GM23338 (cell line): ENCODE measurements around the gene SLC35B3. TPM values are rescaled to one million over a fixed set of nuclear protein-coding genes. Genes with fewer than 3 reads are reported as not detected.

ENCODE experiments used
- ATAC-seq: fragments of 200-7000 bp; cut with Tn5 transposase; 3 replicates; pipeline ENCODE4 v1.9.1; 2020
- DNase-seq: peaks from one replicate; pipeline ENCODE4 v3.0.0-alpha.2; 2015; ENCODE audit warnings: low spot score
- H2AFZ ChIP-seq: fragments of 200-600 bp; sonication (generic); 2 replicates; pipeline ENCODE4 v1.8.0; 2016; ENCODE audit warnings: antibody characterized with exemption, mild to moderate bottlenecking, moderate library complexity
- H3F3A ChIP-seq: fragments of 200-600 bp; sonication (generic); replicated peaks from 2 replicates; pipeline ENCODE4 v1.8.0; 2017; ENCODE audit warnings: antibody characterized with exemption, mixed run types, low read depth
- H3K27ac ChIP-seq: fragments of 200-600 bp; sonication (generic); 2 replicates; pipeline ENCODE4 v1.6.1; 2016; ENCODE audit warnings: low read depth
- H3K27me3 ChIP-seq: fragments of 200-600 bp; sonication (generic); 2 replicates; pipeline ENCODE4 v1.8.0; 2016; ENCODE audit warnings: mild to moderate bottlenecking, mixed run types, moderate library complexity; ENCODE audit not compliant: insufficient read depth
- H3K36me3 ChIP-seq: fragments of 200-600 bp; sonication (generic); 2 replicates; pipeline ENCODE4 v1.8.0; 2016; ENCODE audit warnings: mild to moderate bottlenecking; ENCODE audit not compliant: insufficient read depth
- H3K4me1 ChIP-seq: fragments of 200-600 bp; sonication (generic); 2 replicates; pipeline ENCODE4 v1.8.0; 2016; ENCODE audit warnings: mild to moderate bottlenecking, moderate library complexity; ENCODE audit not compliant: insufficient read depth
- H3K4me2 ChIP-seq: fragments of 200-600 bp; sonication (generic); 2 replicates; pipeline ENCODE4 v1.7.1; 2017; ENCODE audit warnings: mixed run types
- H3K4me3 ChIP-seq: fragments of 200-600 bp; sonication (generic); 2 replicates; pipeline ENCODE4 v1.6.1; 2016; ENCODE audit warnings: mixed run types
- H3K79me2 ChIP-seq: fragments of 200-600 bp; sonication (generic); replicated peaks from 2 replicates; pipeline ENCODE4 v1.8.0; 2017; ENCODE audit warnings: mild to moderate bottlenecking; ENCODE audit not compliant: insufficient read depth
- H3K9me2 ChIP-seq: fragments of 200-600 bp; sonication (generic); 2 replicates; pipeline ENCODE4 v1.8.0; 2017; ENCODE audit not compliant: insufficient read depth
- H4K20me1 ChIP-seq: fragments of 200-600 bp; sonication (generic); replicated peaks from 2 replicates; pipeline ENCODE4 v1.8.0; 2017; ENCODE audit warnings: mild to moderate bottlenecking; ENCODE audit not compliant: insufficient read depth
- H3K27ac Mint-ChIP-seq: 2 replicates; pipeline ENCODE4 v1.8.0; 2020; ENCODE audit warnings: inconsistent platforms, mild to moderate bottlenecking, moderate library complexity, mixed read lengths
- H3K27me3 Mint-ChIP-seq: 3 replicates; pipeline ENCODE4 v1.8.0; 2022; ENCODE audit warnings: low read depth, mild to moderate bottlenecking, moderate library complexity, mixed read lengths, inconsistent platforms; ENCODE audit not compliant: insufficient read depth, poor library complexity
- H3K36me3 Mint-ChIP-seq: 3 replicates; pipeline ENCODE4 v1.8.0; 2021; ENCODE audit warnings: low read depth, mild to moderate bottlenecking, inconsistent platforms, moderate library complexity, mixed read lengths
- H3K4me1 Mint-ChIP-seq: 3 replicates; pipeline ENCODE4 v1.8.0; 2020; ENCODE audit warnings: mild to moderate bottlenecking, inconsistent platforms, mixed read lengths
- H3K4me3 Mint-ChIP-seq: 3 replicates; pipeline ENCODE4 v1.8.0; 2021; ENCODE audit warnings: moderate library complexity, mild to moderate bottlenecking, inconsistent platforms, mixed read lengths
- H3K9me3 Mint-ChIP-seq: 3 replicates; pipeline ENCODE4 v1.8.0; 2020; ENCODE audit warnings: moderate library complexity, mild to moderate bottlenecking, inconsistent platforms, mixed read lengths
- CREB1 ChIP-seq: fragments of 250-450 bp; sonication (Bioruptor Pico); IDR thresholded peaks from 2 replicates; pipeline ENCODE4 v1.5.0; 2020; ENCODE audit warnings: low read depth, mild to moderate bottlenecking, moderate library complexity
- EZH2 ChIP-seq: fragments of 200-600 bp; sonication (generic); IDR thresholded peaks from one replicate; pipeline ENCODE4 v1.8.0; 2017; ENCODE audit warnings: antibody characterized with exemption, mild to moderate bottlenecking, low read depth; ENCODE audit not compliant: unreplicated experiment
- EZH2phosphoT487 ChIP-seq: fragments of 200-600 bp; sonication (generic); IDR thresholded peaks from one replicate; pipeline ENCODE4 v1.8.1; 2018; ENCODE audit warnings: antibody characterized with exemption; ENCODE audit not compliant: unreplicated experiment
- JUNB ChIP-seq: IDR thresholded peaks from one replicate; pipeline ENCODE4 v1.6.1; 2016; ENCODE audit warnings: antibody characterized with exemption; ENCODE audit not compliant: unreplicated experiment
- NANOG ChIP-seq: IDR thresholded peaks from 2 replicates; pipeline ENCODE4 v1.6.1; 2016; ENCODE audit warnings: antibody characterized with exemption, borderline replicate concordance
- POLR2AphosphoS5 ChIP-seq: IDR thresholded peaks from 2 replicates; pipeline ENCODE4 v1.6.1; 2016; ENCODE audit warnings: antibody characterized with exemption, low read depth
- STAT1 ChIP-seq: IDR thresholded peaks from one replicate; pipeline ENCODE4 v1.6.1; 2016; ENCODE audit warnings: antibody characterized with exemption; ENCODE audit not compliant: unreplicated experiment
- ZNF114 ChIP-seq: fragments of 250-450 bp; sonication (Bioruptor Pico); IDR thresholded peaks from 2 replicates; pipeline ENCODE4 v1.5.0; 2020; ENCODE audit warnings: mild to moderate bottlenecking, moderate library complexity
- ZNF331 ChIP-seq: fragments of 250-450 bp; sonication (Bioruptor Pico); IDR thresholded peaks from 2 replicates; pipeline ENCODE4 v1.5.0; 2020; ENCODE audit warnings: low read depth, mild to moderate bottlenecking, moderate library complexity
- polyA plus RNA-seq: library from polyadenylated mRNA; unstranded; fragments of >200 nt; fragmentation: Nextera tagmentation; extraction: Ambion mirVana; gene quantifications from 2 replicates; pipeline ENCODE4 v1.2.1, GENCODE V29; 2016
- total RNA-seq: library from RNA; depleted of rRNA; stranded (reverse); fragments of >200 nt; shearing (Covaris generic); gene quantifications from 2 replicates; pipeline ENCODE4 v1.2.3, GENCODE V29; 2014
- TF ChIP-seq, protein P1 (sequence below), 2 experiments: fragments of 200-600 bp in 1 of 2; sonication (generic) in 1 of 2; conservative IDR thresholded peaks; 2 replicates each; pipeline versions ENCODE4 v1.5.1 to v1.6.1; 2016 to 2017; ENCODE audit warnings: antibody characterized with exemption in 2 of 2, low read depth in 2 of 2, mild to moderate bottlenecking in 2 of 2, moderate library complexity in 1 of 2
- TF ChIP-seq, protein P2 (sequence below): IDR thresholded peaks from one replicate; pipeline ENCODE4 v1.6.1; 2018; ENCODE audit warnings: antibody characterized with exemption; ENCODE audit not compliant: unreplicated experiment

SLC35B3 gene
- total and polyA plus RNA-seq, 2 experiments from 2014 or later: 7.5 to 9.0 TPM

DNA sequence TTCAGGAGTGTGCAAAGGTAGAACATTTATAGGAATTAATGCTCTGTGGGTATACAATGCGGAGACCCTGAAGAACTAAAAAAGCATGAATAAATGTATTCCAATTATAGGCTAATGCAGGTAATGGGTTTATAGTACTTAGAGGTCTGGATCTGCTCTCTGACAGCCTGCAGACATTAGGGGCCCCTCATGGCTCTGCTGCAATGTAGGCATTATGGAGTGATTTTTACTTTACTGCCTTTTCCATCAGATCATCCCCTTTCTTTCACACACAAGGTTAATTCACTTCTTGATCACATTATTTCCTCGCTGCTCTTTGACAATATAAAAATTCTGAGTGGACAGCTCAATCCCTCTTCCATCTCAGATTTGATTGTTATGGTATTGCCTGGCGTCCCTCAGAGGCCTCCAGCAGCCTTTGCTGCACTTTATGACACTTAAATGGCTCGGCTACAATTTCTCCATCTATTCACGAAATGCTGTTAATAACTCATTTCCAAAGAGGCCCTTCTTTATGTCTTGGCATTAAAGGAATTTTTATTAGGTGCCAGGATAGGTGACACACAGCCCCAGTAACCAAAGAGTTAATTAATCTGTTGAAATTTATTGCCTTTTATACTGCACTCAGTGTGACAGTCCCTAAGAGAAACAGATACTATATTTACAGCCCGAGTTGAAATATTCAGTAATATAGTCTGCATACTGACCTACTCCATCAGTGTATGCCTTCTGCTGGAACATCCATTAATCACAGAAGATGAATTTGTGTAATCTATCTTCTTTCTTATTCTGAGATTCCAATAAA lies 33.4 kb upstream of the SLC35B3 start (continued):
- TF ChIP-seq CREB1 (CRISPR knock-in tag) (no peak), NANOG (no peak), ZNF331 (no peak), EZH2phosphoT487 (no peak), STAT1 (no peak), EZH2 (no peak), JUNB (no peak), ZNF114 (CRISPR knock-in tag) (no peak), POLR2AphosphoS5 (no peak)
- TF ChIP-seq, protein P1, sequence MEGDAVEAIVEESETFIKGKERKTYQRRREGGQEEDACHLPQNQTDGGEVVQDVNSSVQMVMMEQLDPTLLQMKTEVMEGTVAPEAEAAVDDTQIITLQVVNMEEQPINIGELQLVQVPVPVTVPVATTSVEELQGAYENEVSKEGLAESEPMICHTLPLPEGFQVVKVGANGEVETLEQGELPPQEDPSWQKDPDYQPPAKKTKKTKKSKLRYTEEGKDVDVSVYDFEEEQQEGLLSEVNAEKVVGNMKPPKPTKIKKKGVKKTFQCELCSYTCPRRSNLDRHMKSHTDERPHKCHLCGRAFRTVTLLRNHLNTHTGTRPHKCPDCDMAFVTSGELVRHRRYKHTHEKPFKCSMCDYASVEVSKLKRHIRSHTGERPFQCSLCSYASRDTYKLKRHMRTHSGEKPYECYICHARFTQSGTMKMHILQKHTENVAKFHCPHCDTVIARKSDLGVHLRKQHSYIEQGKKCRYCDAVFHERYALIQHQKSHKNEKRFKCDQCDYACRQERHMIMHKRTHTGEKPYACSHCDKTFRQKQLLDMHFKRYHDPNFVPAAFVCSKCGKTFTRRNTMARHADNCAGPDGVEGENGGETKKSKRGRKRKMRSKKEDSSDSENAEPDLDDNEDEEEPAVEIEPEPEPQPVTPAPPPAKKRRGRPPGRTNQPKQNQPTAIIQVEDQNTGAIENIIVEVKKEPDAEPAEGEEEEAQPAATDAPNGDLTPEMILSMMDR (conservative IDR thresholded peaks at IDR 0.05; ENCODE audit: low read depth in 2 of 2): no peak
- TF ChIP-seq, protein P2, sequence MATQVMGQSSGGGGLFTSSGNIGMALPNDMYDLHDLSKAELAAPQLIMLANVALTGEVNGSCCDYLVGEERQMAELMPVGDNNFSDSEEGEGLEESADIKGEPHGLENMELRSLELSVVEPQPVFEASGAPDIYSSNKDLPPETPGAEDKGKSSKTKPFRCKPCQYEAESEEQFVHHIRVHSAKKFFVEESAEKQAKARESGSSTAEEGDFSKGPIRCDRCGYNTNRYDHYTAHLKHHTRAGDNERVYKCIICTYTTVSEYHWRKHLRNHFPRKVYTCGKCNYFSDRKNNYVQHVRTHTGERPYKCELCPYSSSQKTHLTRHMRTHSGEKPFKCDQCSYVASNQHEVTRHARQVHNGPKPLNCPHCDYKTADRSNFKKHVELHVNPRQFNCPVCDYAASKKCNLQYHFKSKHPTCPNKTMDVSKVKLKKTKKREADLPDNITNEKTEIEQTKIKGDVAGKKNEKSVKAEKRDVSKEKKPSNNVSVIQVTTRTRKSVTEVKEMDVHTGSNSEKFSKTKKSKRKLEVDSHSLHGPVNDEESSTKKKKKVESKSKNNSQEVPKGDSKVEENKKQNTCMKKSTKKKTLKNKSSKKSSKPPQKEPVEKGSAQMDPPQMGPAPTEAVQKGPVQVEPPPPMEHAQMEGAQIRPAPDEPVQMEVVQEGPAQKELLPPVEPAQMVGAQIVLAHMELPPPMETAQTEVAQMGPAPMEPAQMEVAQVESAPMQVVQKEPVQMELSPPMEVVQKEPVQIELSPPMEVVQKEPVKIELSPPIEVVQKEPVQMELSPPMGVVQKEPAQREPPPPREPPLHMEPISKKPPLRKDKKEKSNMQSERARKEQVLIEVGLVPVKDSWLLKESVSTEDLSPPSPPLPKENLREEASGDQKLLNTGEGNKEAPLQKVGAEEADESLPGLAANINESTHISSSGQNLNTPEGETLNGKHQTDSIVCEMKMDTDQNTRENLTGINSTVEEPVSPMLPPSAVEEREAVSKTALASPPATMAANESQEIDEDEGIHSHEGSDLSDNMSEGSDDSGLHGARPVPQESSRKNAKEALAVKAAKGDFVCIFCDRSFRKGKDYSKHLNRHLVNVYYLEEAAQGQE: no peak

DNA sequence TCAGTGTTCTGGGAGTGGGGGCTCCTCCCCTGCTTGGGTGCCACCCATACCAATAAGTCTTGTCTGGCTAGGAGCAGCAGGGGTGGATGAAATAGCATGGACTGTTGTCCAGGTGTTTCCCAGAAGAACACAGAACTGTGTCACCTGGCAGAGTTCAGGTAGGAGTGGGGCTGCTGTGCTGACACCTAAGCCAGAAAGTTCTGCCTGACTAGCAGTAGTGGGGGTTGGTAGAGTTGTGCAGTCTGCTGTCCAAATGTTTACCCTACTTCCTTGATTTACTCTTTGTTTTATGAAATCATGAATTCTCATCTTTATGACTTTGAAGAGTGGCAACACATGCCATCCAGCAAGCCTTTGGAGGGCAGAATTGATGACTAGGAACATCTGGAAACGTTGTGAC lies 27.3 kb upstream of the SLC35B3 start:
- DNase-seq (no peak), ATAC-seq (no peak)
- Histone ChIP-seq H3F3A (no peaks in the 10 kb centered on the region), H3K4me3 (no peak overlapping the region), H3K27me3 (no peaks in the 10 kb centered on the region), H3K9me2 (no peaks in the 10 kb centered on the region), H2AFZ (no peak overlapping the region), H3K4me2 (no peak overlapping the region), H3K27ac (no peak overlapping the region), H3K4me1 (no peaks in the 10 kb centered on the region), H4K20me1 (no peaks in the 10 kb centered on the region), H3K79me2 (no peaks in the 10 kb centered on the region), H3K36me3 (no peaks in the 10 kb centered on the region)
- H3K4me1 Mint-ChIP-seq: no peaks in the 10 kb centered on the region
- no peak overlapping the region for H3K27ac Mint-ChIP-seq
- H3K36me3 Mint-ChIP-seq: no peaks in the 10 kb centered on the region
- TF ChIP-seq ZNF331: no peak
- no peak for TF ChIP-seq EZH2phosphoT487
- H3K9me3 Mint-ChIP-seq: no peaks in the 10 kb centered on the region; the same call in 2 of the 3 replicates
- no peak overlapping the region for H3K4me3 Mint-ChIP-seq
- no peaks in the 10 kb centered on the region for H3K27me3 Mint-ChIP-seq
